Measurements from ENCODE around the gene TJP1. TPM values are rescaled to one million over a fixed set of nuclear protein-coding genes. Genes with fewer than 3 reads are reported as not detected.

TJP1 gene
- total and polyA plus RNA-seq, 9 of the 15 experiments (the other 6 are each of a cell fraction or from before 2014, with no cell fraction given) = 9.1 to 39.3 (median 28.0) TPM

DNA sequence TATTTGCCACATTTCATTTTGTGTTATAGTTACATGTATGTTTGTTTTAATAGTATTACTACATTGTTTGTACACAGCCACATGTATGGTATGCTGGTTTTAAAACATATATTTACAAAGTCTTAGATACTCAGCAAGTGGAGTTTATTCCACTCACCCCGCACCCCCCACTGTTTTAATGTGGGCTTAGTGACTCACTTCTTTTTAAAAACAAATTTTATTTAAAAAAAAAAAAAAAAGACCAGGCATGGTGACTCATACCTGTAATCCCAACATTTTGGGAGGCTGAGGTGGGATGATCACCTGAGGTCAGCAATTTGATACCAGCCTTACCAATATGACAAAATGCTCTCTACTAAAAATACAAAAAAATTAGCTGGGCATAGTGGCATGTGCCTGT, 26.9 kb upstream of the TJP1 start (continued):
- TF ChIP-seq, protein P1, sequence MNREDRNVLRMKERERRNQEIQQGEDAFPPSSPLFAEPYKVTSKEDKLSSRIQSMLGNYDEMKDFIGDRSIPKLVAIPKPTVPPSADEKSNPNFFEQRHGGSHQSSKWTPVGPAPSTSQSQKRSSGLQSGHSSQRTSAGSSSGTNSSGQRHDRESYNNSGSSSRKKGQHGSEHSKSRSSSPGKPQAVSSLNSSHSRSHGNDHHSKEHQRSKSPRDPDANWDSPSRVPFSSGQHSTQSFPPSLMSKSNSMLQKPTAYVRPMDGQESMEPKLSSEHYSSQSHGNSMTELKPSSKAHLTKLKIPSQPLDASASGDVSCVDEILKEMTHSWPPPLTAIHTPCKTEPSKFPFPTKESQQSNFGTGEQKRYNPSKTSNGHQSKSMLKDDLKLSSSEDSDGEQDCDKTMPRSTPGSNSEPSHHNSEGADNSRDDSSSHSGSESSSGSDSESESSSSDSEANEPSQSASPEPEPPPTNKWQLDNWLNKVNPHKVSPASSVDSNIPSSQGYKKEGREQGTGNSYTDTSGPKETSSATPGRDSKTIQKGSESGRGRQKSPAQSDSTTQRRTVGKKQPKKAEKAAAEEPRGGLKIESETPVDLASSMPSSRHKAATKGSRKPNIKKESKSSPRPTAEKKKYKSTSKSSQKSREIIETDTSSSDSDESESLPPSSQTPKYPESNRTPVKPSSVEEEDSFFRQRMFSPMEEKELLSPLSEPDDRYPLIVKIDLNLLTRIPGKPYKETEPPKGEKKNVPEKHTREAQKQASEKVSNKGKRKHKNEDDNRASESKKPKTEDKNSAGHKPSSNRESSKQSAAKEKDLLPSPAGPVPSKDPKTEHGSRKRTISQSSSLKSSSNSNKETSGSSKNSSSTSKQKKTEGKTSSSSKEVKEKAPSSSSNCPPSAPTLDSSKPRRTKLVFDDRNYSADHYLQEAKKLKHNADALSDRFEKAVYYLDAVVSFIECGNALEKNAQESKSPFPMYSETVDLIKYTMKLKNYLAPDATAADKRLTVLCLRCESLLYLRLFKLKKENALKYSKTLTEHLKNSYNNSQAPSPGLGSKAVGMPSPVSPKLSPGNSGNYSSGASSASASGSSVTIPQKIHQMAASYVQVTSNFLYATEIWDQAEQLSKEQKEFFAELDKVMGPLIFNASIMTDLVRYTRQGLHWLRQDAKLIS (CRISPR knock-in tag; IDR thresholded peaks at IDR 0.05) = no peak
- TF ChIP-seq, protein P2, sequence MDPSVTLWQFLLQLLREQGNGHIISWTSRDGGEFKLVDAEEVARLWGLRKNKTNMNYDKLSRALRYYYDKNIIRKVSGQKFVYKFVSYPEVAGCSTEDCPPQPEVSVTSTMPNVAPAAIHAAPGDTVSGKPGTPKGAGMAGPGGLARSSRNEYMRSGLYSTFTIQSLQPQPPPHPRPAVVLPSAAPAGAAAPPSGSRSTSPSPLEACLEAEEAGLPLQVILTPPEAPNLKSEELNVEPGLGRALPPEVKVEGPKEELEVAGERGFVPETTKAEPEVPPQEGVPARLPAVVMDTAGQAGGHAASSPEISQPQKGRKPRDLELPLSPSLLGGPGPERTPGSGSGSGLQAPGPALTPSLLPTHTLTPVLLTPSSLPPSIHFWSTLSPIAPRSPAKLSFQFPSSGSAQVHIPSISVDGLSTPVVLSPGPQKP (CRISPR knock-in tag; IDR thresholded peaks at IDR 0.05) = no peak
- no peak for TF ChIP-seq RBM15 (IDR thresholded peaks at IDR 0.05; ENCODE audit: insufficient read depth, low read length)
- no peak for TF ChIP-seq ZNF232 (CRISPR knock-in tag; IDR thresholded peaks at IDR 0.05)

DNA sequence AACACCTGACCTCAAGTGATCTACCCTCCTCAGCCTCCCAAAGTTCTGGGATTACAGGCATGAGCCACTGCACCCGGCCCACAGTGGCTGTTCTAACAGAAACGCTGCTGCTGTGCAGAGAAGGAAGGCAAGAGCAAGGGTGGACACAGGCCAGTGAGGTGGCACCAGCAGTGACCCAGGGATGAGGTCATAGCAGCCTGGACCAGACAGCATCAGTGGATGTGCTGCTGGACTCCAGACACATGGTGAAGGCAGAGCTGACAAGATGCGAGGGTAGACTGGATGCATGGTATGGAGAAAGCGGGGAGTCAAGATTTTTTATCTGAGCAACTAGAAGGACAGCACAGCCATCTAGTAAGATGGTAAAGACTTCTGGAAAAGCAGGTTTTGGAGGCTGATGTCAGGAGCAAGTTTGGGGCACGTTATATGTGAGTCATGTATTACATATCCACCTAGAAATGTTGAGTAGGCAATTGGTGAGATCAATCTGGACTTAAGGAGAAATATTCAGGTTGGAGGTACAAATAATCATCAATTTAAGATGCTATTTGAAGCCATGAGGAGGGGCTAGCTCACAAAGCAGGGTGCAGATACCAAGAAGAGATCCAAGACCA, 22.1 kb upstream of the TJP1 start:
- BruUV-seq (replicated peaks) = no TSS peak
- H2AFZ ChIP-seq (ENCODE audit: low read depth, low read length) = no peak overlapping the region
- H3K27me3 ChIP-seq (ENCODE audit: control insufficient read depth in 2 of 2, insufficient read depth in 2 of 2, low read length in 2 of 2) = peaks cover 32 to 39% of the 10 kb centered on the region in 2 experiments
- ATAC-seq = no peak
- 0% methylated on average over 5 of the region's 5 CpGs for WGBS (ENCODE audit: insufficient coverage, low coverage, missing lambda C conversion rate)
- no peak for DNase-seq (ENCODE audit: extremely low read depth in 1 of 4, low spot score in 3 of 4)
- no peaks in the 10 kb centered on the region for H4K20me1 ChIP-seq (replicated peaks; ENCODE audit: control insufficient read depth, insufficient read depth, low read length)
- in situ Hi-C loops (cut with MboI) (no loop called here), intact Hi-C loops (cut with micrococcal nuclease) (no loop called here)
- no peaks in the 10 kb centered on the region; a peak in 2 of 5 replicates for H3K4me1 ChIP-seq (replicated peaks in 1 of 2; ENCODE audit: control insufficient read depth in 2 of 2, insufficient read depth in 2 of 2, low read length in 2 of 2)
- no peaks in the 10 kb centered on the region for H3K9me3 ChIP-seq (replicated peaks; ENCODE audit: control insufficient read depth, insufficient read depth, low read depth, low read length)
- CTCF ChIA-PET (ENCODE audit: low intra/inter-chr PET ratio) = interaction anchor here (0.7 kb wide), 1 partner anchor 1503 kb away, joined by 3 read pairs; no protein-coding TSS in a partner anchor
- no peaks in the 10 kb centered on the region for H3K79me2 ChIP-seq (ENCODE audit: control insufficient read depth, insufficient read depth, low read length)
- H3K4me3 ChIP-seq = no peak overlapping the region
- POLR2A ChIA-PET = interaction anchor here (0.7 to 1.4 kb wide), 4 partner anchors 9 to 124 kb away, joined by 3 to 4 read pairs (median 3); no protein-coding TSS in a partner anchor
- H3K9me1 ChIP-seq (ENCODE audit: control insufficient read depth, insufficient read depth, low read length) = no peaks in the 10 kb centered on the region
- H3K27ac ChIP-seq (ENCODE audit: extremely low read depth, low read depth, low read length) = no peak overlapping the region
- peak; percentile 48 for FAIRE-seq
- no peak overlapping the region for H3K4me2 ChIP-seq (ENCODE audit: insufficient read depth, low read length)
- H3K9ac ChIP-seq (ENCODE audit: insufficient read depth in 1 of 2, low read depth in 2 of 2, low read length in 2 of 2) = no peak overlapping the region
- H3K36me3 ChIP-seq (ENCODE audit: control insufficient read depth, insufficient read depth, low read length) = no peaks in the 10 kb centered on the region
- no peak for TF ChIP-seq SMARCE1 (IDR thresholded peaks at IDR 0.05)
- no peak for TF ChIP-seq NFE2L1 (tag; IDR thresholded peaks at IDR 0.05; ENCODE audit: borderline replicate concordance, low read depth)
- TF ChIP-seq ZNF140 (CRISPR knock-in tag; IDR thresholded peaks at IDR 0.05) = no peak
- TF ChIP-seq FUS (optimal IDR thresholded peaks at IDR 0.05; ENCODE audit: low read depth, low read length) = no peak
- TF ChIP-seq U2AF1 (optimal IDR thresholded peaks at IDR 0.05; ENCODE audit: low read depth, low read length) = no peak
- TF ChIP-seq ZNF23 (CRISPR knock-in tag; IDR thresholded peaks at IDR 0.05) = no peak
- TF ChIP-seq POLR2AphosphoS2 (IDR thresholded peaks at IDR 0.05; ENCODE audit: low read length) = no peak
- no peak for TF ChIP-seq SIRT6 (IDR thresholded peaks at IDR 0.05; ENCODE audit: low read depth, low read length)
- no peak for TF ChIP-seq ZSCAN29 (IDR thresholded peaks at IDR 0.05)
- no peak for TF ChIP-seq CBX2 (IDR thresholded peaks at IDR 0.05; ENCODE audit: insufficient read depth, low read length, poor library complexity, severe bottlenecking)
- no peak for TF ChIP-seq ZBTB17 (CRISPR knock-in tag; IDR thresholded peaks at IDR 0.05)
- no peak for TF ChIP-seq FIP1L1 (IDR thresholded peaks at IDR 0.05; ENCODE audit: low read depth, low read length, poor library complexity, severe bottlenecking)
- no peak for TF ChIP-seq IFI16 (CRISPR knock-in tag; IDR thresholded peaks at IDR 0.05)
- no peak for TF ChIP-seq SMARCC2 (IDR thresholded peaks at IDR 0.05; ENCODE audit: low read depth)
